ENCODE data around the gene DACH2.

DNA sequence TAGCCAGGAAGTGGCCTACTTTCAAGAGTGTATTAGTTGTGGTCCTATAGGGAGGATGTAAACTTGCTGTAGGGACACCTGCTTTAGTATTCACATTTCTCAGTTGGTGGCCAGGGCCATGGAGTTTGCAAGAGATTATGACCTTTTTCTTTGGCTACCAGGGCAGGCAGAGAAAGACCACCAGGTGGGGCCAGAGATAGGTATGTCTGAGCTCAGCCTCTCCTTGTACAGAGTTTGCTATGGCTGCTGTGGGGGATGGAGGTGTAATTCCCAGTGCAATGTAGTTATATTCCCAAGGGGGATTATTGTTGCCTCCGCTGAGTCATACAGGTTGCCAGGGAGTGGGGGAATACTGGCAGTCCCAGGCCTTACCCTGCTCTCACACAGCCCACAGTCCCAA lies 26.3 kb upstream of the DACH2 start:
- TF ChIP-seq POLR2A (IDR thresholded peaks at IDR 0.05; ENCODE audit: low read depth, low read length) (no peak), POLR2AphosphoS5 (IDR thresholded peaks at IDR 0.05; ENCODE audit: low read depth, low read length) (no peak)

All from GM12892 (cell line).